ENCODE results near the gene NDUFB10. TPM values are rescaled to one million over a fixed set of nuclear protein-coding genes. Genes with fewer than 3 reads are reported as not detected.

The NDUFB10 gene
- total and polyA plus RNA-seq, 10 of the 15 experiments (the other 5 are each of a cell fraction or from before 2014, with no cell fraction given): 52.2 to 319 (median 130) TPM

- H3K27me3 ChIP-seq (replicated peaks in 1 of 2; ENCODE audit: control insufficient read depth in 2 of 2, insufficient read depth in 2 of 2, low read length in 1 of 2): no peaks in the 10 kb centered on the region
- no peaks in the 10 kb centered on the region for H4K20me1 ChIP-seq (ENCODE audit: control insufficient read depth, insufficient read depth)
- in situ Hi-C loops (cut with MboI): no loop called here
- peaks cover 24% of the 10 kb centered on the region for H3K79me2 ChIP-seq (ENCODE audit: control insufficient read depth, insufficient read depth, low read length)
- DNase-seq (ENCODE audit: low read depth, low spot score) (no peak), FAIRE-seq (no peak), ATAC-seq (no peak)
- no peak overlapping the region for H3K4me3 ChIP-seq
- ChIA-PET RAD21 (ENCODE audit: unreplicated experiment) (no interaction called here), CTCF (no interaction called here), POLR2A (interaction anchor here (1.9 kb wide), 1 partner anchor 9 kb away, joined by 8 read pairs; the partner anchor contains the start of gene RPS2), SMC1A (ENCODE audit: uncharacterized antibody, unreplicated experiment) (no interaction called here)
- TF ChIP-seq CBFB (IDR thresholded peaks at IDR 0.05; ENCODE audit: low read depth) (no peak), RCOR1 (conservative IDR thresholded peaks at IDR 0.05; ENCODE audit: low read depth, low read length) (no peak), POLR2A (IDR thresholded peaks at IDR 0.05; ENCODE audit: low read depth, low read length) (0 out of 2 replicates have a peak, but pooled peaks have one; percentile 7)
- peaks cover 0 to 36% of the 10 kb centered on the region in 2 experiments; a peak in 3 of 4 replicates for H3K36me3 ChIP-seq (ENCODE audit: control insufficient read depth in 2 of 2, insufficient read depth in 2 of 2, low read length in 1 of 2)
- H3K9me3 ChIP-seq (replicated peaks; ENCODE audit: control insufficient read depth, insufficient read depth, low read length): no peaks in the 10 kb centered on the region
- WGBS (ENCODE audit: insufficient coverage, insufficient replicate concordance, low lambda C conversion rate, missing lambda C conversion rate): 93% methylated on average over 39 of the region's 42 CpGs
- peaks cover 12% of the 10 kb centered on the region for H3K4me1 ChIP-seq (ENCODE audit: control insufficient read depth, insufficient read depth, low read length)
- H3K27ac ChIP-seq (ENCODE audit: control insufficient read depth, insufficient read depth): no peak overlapping the region
- H2AFZ ChIP-seq (ENCODE audit: control insufficient read depth, low read depth, low read length): no peak overlapping the region
- H3K9ac ChIP-seq (ENCODE audit: control insufficient read depth, insufficient read depth, low read length): no peak overlapping the region
- intact Hi-C loops (cut with micrococcal nuclease; ENCODE audit: unreplicated experiment): no loop called here
- BruUV-seq (replicated peaks): no TSS peak
- no peak overlapping the region for H3K4me2 ChIP-seq (ENCODE audit: control insufficient read depth, insufficient read depth)
Measured at GRCh38 chr16:1974157-1975070, 15.1 kb downstream of the NDUFB10 start.

GRCh38 chr16:1975432-1976215 lies 16.3 kb downstream of the NDUFB10 start:
- Histone ChIP-seq H3K9me3 (replicated peaks; ENCODE audit: control insufficient read depth, insufficient read depth, low read length) (no peaks in the 10 kb centered on the region), H3K27me3 (replicated peaks in 1 of 2; ENCODE audit: control insufficient read depth in 2 of 2, insufficient read depth in 2 of 2, low read length in 1 of 2) (0 out of 4 replicates have a peak, but pooled peaks cover 0 to 2% of the 10 kb centered on the region in 2 experiments), H3K4me1 (ENCODE audit: control insufficient read depth, insufficient read depth, low read length) (peaks cover 8% of the 10 kb centered on the region), H3K4me3 (no peak overlapping the region), H3K9ac (ENCODE audit: control insufficient read depth, insufficient read depth, low read length) (no peak overlapping the region), H2AFZ (ENCODE audit: control insufficient read depth, low read depth, low read length) (no peak overlapping the region), H4K20me1 (ENCODE audit: control insufficient read depth, insufficient read depth) (no peaks in the 10 kb centered on the region), H3K4me2 (ENCODE audit: control insufficient read depth, insufficient read depth) (no peak overlapping the region), H3K27ac (ENCODE audit: control insufficient read depth, insufficient read depth) (no peak overlapping the region), H3K36me3 (ENCODE audit: control insufficient read depth in 2 of 2, insufficient read depth in 2 of 2, low read length in 1 of 2) (peaks cover 0 to 36% of the 10 kb centered on the region in 2 experiments; a peak in 3 of 4 replicates), H3K79me2 (ENCODE audit: control insufficient read depth, insufficient read depth, low read length) (peaks cover 24% of the 10 kb centered on the region)
- RAD21 ChIA-PET (ENCODE audit: unreplicated experiment): no interaction called here
- SMC1A ChIA-PET (ENCODE audit: uncharacterized antibody, unreplicated experiment): no interaction called here
- DNase-seq (ENCODE audit: low read depth, low spot score): no peak
- intact Hi-C loops (cut with micrococcal nuclease; ENCODE audit: unreplicated experiment) (no loop called here), in situ Hi-C loops (cut with MboI) (no loop called here)
- no peak for ATAC-seq
- no peak for FAIRE-seq
- 96% methylated on average over 29 of the region's 33 CpGs for WGBS (ENCODE audit: insufficient coverage, insufficient replicate concordance, low lambda C conversion rate, missing lambda C conversion rate)
- CTCF ChIA-PET: no interaction called here
- no TSS peak for BruUV-seq (replicated peaks)
- POLR2A ChIA-PET: interaction anchor here (1.9 kb wide), 1 partner anchor 10 kb away, joined by 8 read pairs; the partner anchor contains the start of gene RPS2
- no peak for TF ChIP-seq ZNF207 (IDR thresholded peaks at IDR 0.05; ENCODE audit: borderline replicate concordance)
- no peak for TF ChIP-seq DPF2 (IDR thresholded peaks at IDR 0.05)
- no peak for TF ChIP-seq PRDM15 (CRISPR knock-in tag; IDR thresholded peaks at IDR 0.05)
- no peak for TF ChIP-seq YBX1 (IDR thresholded peaks at IDR 0.05)
- TF ChIP-seq E2F8 (IDR thresholded peaks at IDR 0.05; ENCODE audit: low read depth, partially characterized antibody): no peak

Measured in GM12878 (cell line).